GM23338 (cell line): ENCODE measurements around the gene ANKS1B. TPM values are rescaled to one million over a fixed set of nuclear protein-coding genes. Genes with fewer than 3 reads are reported as not detected.

Experiments used
- ATAC-seq: fragments of 200-7000 bp; cut with Tn5 transposase; 3 replicates; pipeline ENCODE4 v1.9.1; 2020
- DNase-seq: peaks from one replicate; pipeline ENCODE4 v3.0.0-alpha.2; 2015; ENCODE audit warnings: low spot score
- H2AFZ ChIP-seq: fragments of 200-600 bp; sonication (generic); 2 replicates; pipeline ENCODE4 v1.8.0; 2016; ENCODE audit warnings: antibody characterized with exemption, mild to moderate bottlenecking, moderate library complexity
- H3F3A ChIP-seq: fragments of 200-600 bp; sonication (generic); replicated peaks from 2 replicates; pipeline ENCODE4 v1.8.0; 2017; ENCODE audit warnings: antibody characterized with exemption, mixed run types, low read depth
- H3K27ac ChIP-seq: fragments of 200-600 bp; sonication (generic); 2 replicates; pipeline ENCODE4 v1.6.1; 2016; ENCODE audit warnings: low read depth
- H3K27me3 ChIP-seq: fragments of 200-600 bp; sonication (generic); 2 replicates; pipeline ENCODE4 v1.8.0; 2016; ENCODE audit warnings: mild to moderate bottlenecking, mixed run types, moderate library complexity; ENCODE audit not compliant: insufficient read depth
- H3K36me3 ChIP-seq: fragments of 200-600 bp; sonication (generic); 2 replicates; pipeline ENCODE4 v1.8.0; 2016; ENCODE audit warnings: mild to moderate bottlenecking; ENCODE audit not compliant: insufficient read depth
- H3K4me1 ChIP-seq: fragments of 200-600 bp; sonication (generic); 2 replicates; pipeline ENCODE4 v1.8.0; 2016; ENCODE audit warnings: mild to moderate bottlenecking, moderate library complexity; ENCODE audit not compliant: insufficient read depth
- H3K4me2 ChIP-seq: fragments of 200-600 bp; sonication (generic); 2 replicates; pipeline ENCODE4 v1.7.1; 2017; ENCODE audit warnings: mixed run types
- H3K4me3 ChIP-seq: fragments of 200-600 bp; sonication (generic); 2 replicates; pipeline ENCODE4 v1.6.1; 2016; ENCODE audit warnings: mixed run types
- H3K79me2 ChIP-seq: fragments of 200-600 bp; sonication (generic); replicated peaks from 2 replicates; pipeline ENCODE4 v1.8.0; 2017; ENCODE audit warnings: mild to moderate bottlenecking; ENCODE audit not compliant: insufficient read depth
- H3K9me2 ChIP-seq: fragments of 200-600 bp; sonication (generic); 2 replicates; pipeline ENCODE4 v1.8.0; 2017; ENCODE audit not compliant: insufficient read depth
- H4K20me1 ChIP-seq: fragments of 200-600 bp; sonication (generic); replicated peaks from 2 replicates; pipeline ENCODE4 v1.8.0; 2017; ENCODE audit warnings: mild to moderate bottlenecking; ENCODE audit not compliant: insufficient read depth
- H3K27ac Mint-ChIP-seq: 2 replicates; pipeline ENCODE4 v1.8.0; 2020; ENCODE audit warnings: inconsistent platforms, mild to moderate bottlenecking, moderate library complexity, mixed read lengths
- H3K27me3 Mint-ChIP-seq: 3 replicates; pipeline ENCODE4 v1.8.0; 2022; ENCODE audit warnings: low read depth, mild to moderate bottlenecking, moderate library complexity, mixed read lengths, inconsistent platforms; ENCODE audit not compliant: insufficient read depth, poor library complexity
- H3K36me3 Mint-ChIP-seq: 3 replicates; pipeline ENCODE4 v1.8.0; 2021; ENCODE audit warnings: low read depth, mild to moderate bottlenecking, inconsistent platforms, moderate library complexity, mixed read lengths
- H3K4me1 Mint-ChIP-seq: 3 replicates; pipeline ENCODE4 v1.8.0; 2020; ENCODE audit warnings: mild to moderate bottlenecking, inconsistent platforms, mixed read lengths
- H3K4me3 Mint-ChIP-seq: 3 replicates; pipeline ENCODE4 v1.8.0; 2021; ENCODE audit warnings: moderate library complexity, mild to moderate bottlenecking, inconsistent platforms, mixed read lengths
- H3K9me3 Mint-ChIP-seq: 3 replicates; pipeline ENCODE4 v1.8.0; 2020; ENCODE audit warnings: moderate library complexity, mild to moderate bottlenecking, inconsistent platforms, mixed read lengths
- CREB1 ChIP-seq: fragments of 250-450 bp; sonication (Bioruptor Pico); IDR thresholded peaks from 2 replicates; pipeline ENCODE4 v1.5.0; 2020; ENCODE audit warnings: low read depth, mild to moderate bottlenecking, moderate library complexity
- EZH2phosphoT487 ChIP-seq: fragments of 200-600 bp; sonication (generic); IDR thresholded peaks from one replicate; pipeline ENCODE4 v1.8.1; 2018; ENCODE audit warnings: antibody characterized with exemption; ENCODE audit not compliant: unreplicated experiment
- JUNB ChIP-seq: IDR thresholded peaks from one replicate; pipeline ENCODE4 v1.6.1; 2016; ENCODE audit warnings: antibody characterized with exemption; ENCODE audit not compliant: unreplicated experiment
- POLR2AphosphoS5 ChIP-seq: IDR thresholded peaks from 2 replicates; pipeline ENCODE4 v1.6.1; 2016; ENCODE audit warnings: antibody characterized with exemption, low read depth
- STAT1 ChIP-seq: IDR thresholded peaks from one replicate; pipeline ENCODE4 v1.6.1; 2016; ENCODE audit warnings: antibody characterized with exemption; ENCODE audit not compliant: unreplicated experiment
- ZNF331 ChIP-seq: fragments of 250-450 bp; sonication (Bioruptor Pico); IDR thresholded peaks from 2 replicates; pipeline ENCODE4 v1.5.0; 2020; ENCODE audit warnings: low read depth, mild to moderate bottlenecking, moderate library complexity
- polyA plus RNA-seq: library from polyadenylated mRNA; unstranded; fragments of >200 nt; fragmentation: Nextera tagmentation; extraction: Ambion mirVana; gene quantifications from 2 replicates; pipeline ENCODE4 v1.2.1, GENCODE V29; 2016
- total RNA-seq: library from RNA; depleted of rRNA; stranded (reverse); fragments of >200 nt; shearing (Covaris generic); gene quantifications from 2 replicates; pipeline ENCODE4 v1.2.3, GENCODE V29; 2014
- TF ChIP-seq, protein P1 (sequence below): IDR thresholded peaks from 2 replicates; pipeline ENCODE4 v1.6.1; 2016; ENCODE audit warnings: antibody characterized with exemption
- TF ChIP-seq, protein P2 (sequence below): IDR thresholded peaks from one replicate; pipeline ENCODE4 v1.6.1; 2018; ENCODE audit warnings: antibody characterized with exemption; ENCODE audit not compliant: unreplicated experiment
- TF ChIP-seq, protein P3 (sequence below), 2 experiments: fragments of 200-600 bp in 1 of 2; sonication (generic) in 1 of 2; conservative IDR thresholded peaks; 2 replicates each; pipeline versions ENCODE4 v1.5.1 to v1.6.1; 2016 to 2017; ENCODE audit warnings: antibody characterized with exemption in 2 of 2, low read depth in 2 of 2, mild to moderate bottlenecking in 2 of 2, moderate library complexity in 1 of 2

ANKS1B gene
- total and polyA plus RNA-seq, 2 experiments from 2014 or later: 4.3 to 5.8 TPM

DNA sequence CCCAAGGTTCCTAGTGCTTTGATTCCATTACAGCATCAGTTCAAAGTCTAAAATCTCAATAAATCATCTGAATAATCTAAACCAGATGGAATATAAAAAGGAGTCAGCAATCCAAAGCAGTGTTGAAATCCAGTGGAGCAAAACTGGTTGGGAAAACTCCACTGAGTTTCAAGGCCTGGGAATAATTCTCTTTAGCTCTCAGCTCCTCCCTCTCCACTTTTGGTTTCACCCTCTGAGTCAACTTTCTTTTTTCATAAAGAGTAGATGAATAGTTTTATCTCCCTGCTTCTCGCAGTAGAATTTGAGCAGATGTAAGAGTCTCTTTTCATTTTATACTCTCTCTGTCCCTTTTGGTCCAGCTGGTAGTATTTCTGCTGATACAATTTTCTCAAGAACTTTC, 1001.1 kb downstream of the ANKS1B start:
- no peak for DNase-seq
- H3K9me2 ChIP-seq: no peaks in the 10 kb centered on the region
- Mint-ChIP-seq H3K4me3 (no peak overlapping the region), H3K4me1 (no peaks in the 10 kb centered on the region), H3K27ac (no peak overlapping the region), H3K9me3 (peaks cover 22% of the 10 kb centered on the region), H3K27me3 (no peaks in the 10 kb centered on the region), H3K36me3 (peaks cover 7% of the 10 kb centered on the region)
- no peaks in the 10 kb centered on the region for H3K4me1 ChIP-seq
- no peak for ATAC-seq
- no peaks in the 10 kb centered on the region for H4K20me1 ChIP-seq
- H3K4me3 ChIP-seq: no peak overlapping the region
- H3K4me2 ChIP-seq: no peak overlapping the region
- no peaks in the 10 kb centered on the region for H3K79me2 ChIP-seq
- no peaks in the 10 kb centered on the region for H3K27me3 ChIP-seq
- H3K36me3 ChIP-seq: no peaks in the 10 kb centered on the region
- no peaks in the 10 kb centered on the region for H3F3A ChIP-seq
- no peak for TF ChIP-seq STAT1
- TF ChIP-seq ZNF331: no peak
- no peak for TF ChIP-seq POLR2AphosphoS5
- TF ChIP-seq, protein P1, sequence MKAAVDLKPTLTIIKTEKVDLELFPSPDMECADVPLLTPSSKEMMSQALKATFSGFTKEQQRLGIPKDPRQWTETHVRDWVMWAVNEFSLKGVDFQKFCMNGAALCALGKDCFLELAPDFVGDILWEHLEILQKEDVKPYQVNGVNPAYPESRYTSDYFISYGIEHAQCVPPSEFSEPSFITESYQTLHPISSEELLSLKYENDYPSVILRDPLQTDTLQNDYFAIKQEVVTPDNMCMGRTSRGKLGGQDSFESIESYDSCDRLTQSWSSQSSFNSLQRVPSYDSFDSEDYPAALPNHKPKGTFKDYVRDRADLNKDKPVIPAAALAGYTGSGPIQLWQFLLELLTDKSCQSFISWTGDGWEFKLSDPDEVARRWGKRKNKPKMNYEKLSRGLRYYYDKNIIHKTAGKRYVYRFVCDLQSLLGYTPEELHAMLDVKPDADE: no peak
- no peak for TF ChIP-seq EZH2phosphoT487
- no peak overlapping the region for H3K27ac ChIP-seq
- no peak overlapping the region for H2AFZ ChIP-seq

DNA sequence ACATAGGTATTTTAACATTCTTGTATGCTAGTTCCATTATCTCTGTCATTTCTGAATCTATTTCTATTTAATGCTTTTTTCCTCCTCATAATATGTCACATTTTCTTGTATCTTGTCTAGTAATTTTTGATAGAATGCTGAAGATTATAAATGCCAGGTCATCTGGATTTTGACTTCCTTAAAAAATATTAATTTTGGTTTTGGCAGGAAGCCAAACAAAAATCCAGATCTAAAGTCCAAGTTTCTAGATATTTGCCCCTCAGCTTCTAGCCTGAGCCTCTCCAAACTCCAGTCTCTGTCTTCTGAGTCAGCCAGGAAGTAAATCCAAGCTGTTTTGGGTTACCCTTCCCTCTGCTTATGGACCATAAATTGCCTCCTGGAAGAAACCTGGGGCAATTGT, 1004.2 kb downstream of the ANKS1B start:
- ATAC-seq: no peak
- Mint-ChIP-seq H3K27me3 (no peaks in the 10 kb centered on the region), H3K27ac (no peak overlapping the region)
- TF ChIP-seq, protein P2, sequence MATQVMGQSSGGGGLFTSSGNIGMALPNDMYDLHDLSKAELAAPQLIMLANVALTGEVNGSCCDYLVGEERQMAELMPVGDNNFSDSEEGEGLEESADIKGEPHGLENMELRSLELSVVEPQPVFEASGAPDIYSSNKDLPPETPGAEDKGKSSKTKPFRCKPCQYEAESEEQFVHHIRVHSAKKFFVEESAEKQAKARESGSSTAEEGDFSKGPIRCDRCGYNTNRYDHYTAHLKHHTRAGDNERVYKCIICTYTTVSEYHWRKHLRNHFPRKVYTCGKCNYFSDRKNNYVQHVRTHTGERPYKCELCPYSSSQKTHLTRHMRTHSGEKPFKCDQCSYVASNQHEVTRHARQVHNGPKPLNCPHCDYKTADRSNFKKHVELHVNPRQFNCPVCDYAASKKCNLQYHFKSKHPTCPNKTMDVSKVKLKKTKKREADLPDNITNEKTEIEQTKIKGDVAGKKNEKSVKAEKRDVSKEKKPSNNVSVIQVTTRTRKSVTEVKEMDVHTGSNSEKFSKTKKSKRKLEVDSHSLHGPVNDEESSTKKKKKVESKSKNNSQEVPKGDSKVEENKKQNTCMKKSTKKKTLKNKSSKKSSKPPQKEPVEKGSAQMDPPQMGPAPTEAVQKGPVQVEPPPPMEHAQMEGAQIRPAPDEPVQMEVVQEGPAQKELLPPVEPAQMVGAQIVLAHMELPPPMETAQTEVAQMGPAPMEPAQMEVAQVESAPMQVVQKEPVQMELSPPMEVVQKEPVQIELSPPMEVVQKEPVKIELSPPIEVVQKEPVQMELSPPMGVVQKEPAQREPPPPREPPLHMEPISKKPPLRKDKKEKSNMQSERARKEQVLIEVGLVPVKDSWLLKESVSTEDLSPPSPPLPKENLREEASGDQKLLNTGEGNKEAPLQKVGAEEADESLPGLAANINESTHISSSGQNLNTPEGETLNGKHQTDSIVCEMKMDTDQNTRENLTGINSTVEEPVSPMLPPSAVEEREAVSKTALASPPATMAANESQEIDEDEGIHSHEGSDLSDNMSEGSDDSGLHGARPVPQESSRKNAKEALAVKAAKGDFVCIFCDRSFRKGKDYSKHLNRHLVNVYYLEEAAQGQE: no peak
- TF ChIP-seq STAT1 (no peak), CREB1 (CRISPR knock-in tag) (no peak), ZNF331 (no peak), JUNB (no peak)
- TF ChIP-seq, protein P3, sequence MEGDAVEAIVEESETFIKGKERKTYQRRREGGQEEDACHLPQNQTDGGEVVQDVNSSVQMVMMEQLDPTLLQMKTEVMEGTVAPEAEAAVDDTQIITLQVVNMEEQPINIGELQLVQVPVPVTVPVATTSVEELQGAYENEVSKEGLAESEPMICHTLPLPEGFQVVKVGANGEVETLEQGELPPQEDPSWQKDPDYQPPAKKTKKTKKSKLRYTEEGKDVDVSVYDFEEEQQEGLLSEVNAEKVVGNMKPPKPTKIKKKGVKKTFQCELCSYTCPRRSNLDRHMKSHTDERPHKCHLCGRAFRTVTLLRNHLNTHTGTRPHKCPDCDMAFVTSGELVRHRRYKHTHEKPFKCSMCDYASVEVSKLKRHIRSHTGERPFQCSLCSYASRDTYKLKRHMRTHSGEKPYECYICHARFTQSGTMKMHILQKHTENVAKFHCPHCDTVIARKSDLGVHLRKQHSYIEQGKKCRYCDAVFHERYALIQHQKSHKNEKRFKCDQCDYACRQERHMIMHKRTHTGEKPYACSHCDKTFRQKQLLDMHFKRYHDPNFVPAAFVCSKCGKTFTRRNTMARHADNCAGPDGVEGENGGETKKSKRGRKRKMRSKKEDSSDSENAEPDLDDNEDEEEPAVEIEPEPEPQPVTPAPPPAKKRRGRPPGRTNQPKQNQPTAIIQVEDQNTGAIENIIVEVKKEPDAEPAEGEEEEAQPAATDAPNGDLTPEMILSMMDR (conservative IDR thresholded peaks at IDR 0.05; ENCODE audit: low read depth in 2 of 2): no peak
- TF ChIP-seq, protein P1: no peak

More for the DNA sequence above, 1004.2 kb downstream of the ANKS1B start:
- Histone ChIP-seq H3K79me2 (no peaks in the 10 kb centered on the region), H3K27me3 (no peaks in the 10 kb centered on the region), H3K36me3 (no peaks in the 10 kb centered on the region), H3K27ac (no peak overlapping the region), H3K9me2 (no peaks in the 10 kb centered on the region), H3F3A (no peaks in the 10 kb centered on the region), H3K4me2 (no peak overlapping the region), H3K4me3 (no peak overlapping the region), H3K4me1 (no peaks in the 10 kb centered on the region), H2AFZ (no peak overlapping the region), H4K20me1 (no peaks in the 10 kb centered on the region)
- Mint-ChIP-seq H3K4me1 (no peaks in the 10 kb centered on the region), H3K9me3 (peaks cover 12% of the 10 kb centered on the region), H3K4me3 (no peak overlapping the region), H3K36me3 (peaks cover 7% of the 10 kb centered on the region)
- DNase-seq: no peak
